GM21717 (cell line): ENCODE measurements around the gene HGD.
"Not testable (repeated sequence)": the region's sequence is repeated elsewhere in the genome, so short reads cannot be mapped to it uniquely, and the experiment has no call there.

Experiments used
- ATAC-seq: cut with Tn5 transposase; IDR thresholded peaks from one replicate; pipeline ENCODE4 v1.9.1; 2021; ENCODE audit warnings: mild to moderate bottlenecking, moderate library complexity; ENCODE audit not compliant: unreplicated experiment

HGD gene

DNA sequence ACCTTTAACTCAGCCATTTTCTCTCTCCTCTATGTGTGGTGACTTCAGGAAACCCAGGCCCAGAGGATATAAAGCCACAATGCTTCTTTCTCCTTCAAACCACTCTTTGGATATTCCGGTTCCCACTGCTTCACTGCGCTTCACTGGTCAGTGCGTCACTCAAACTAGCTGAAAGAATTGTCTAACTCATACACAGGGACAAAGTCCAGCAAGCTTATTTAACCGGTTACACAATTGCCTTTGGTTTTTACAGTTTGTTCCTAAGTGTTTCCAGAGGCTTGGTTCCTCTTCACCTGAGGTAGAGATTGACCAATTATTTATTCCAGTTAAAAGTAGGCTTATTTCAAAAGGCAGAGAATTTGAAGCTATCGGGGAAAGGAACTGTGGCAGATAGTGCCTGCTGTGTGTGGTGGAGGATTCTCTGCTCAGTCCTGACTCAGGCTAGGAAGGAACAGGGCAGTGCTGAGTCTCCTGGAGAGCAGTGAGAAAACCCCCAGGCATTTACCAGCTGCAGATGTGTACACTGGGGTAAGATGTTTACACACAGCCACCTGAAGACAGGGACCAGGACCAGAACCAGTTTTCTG, at the start of gene HGD:
Gene HGD (minus strand): TSS at position 145 of the 587 bp plus-strand sequence. CDS start 128 bp downstream, at position 17.
- ATAC-seq, result no peak

DNA sequence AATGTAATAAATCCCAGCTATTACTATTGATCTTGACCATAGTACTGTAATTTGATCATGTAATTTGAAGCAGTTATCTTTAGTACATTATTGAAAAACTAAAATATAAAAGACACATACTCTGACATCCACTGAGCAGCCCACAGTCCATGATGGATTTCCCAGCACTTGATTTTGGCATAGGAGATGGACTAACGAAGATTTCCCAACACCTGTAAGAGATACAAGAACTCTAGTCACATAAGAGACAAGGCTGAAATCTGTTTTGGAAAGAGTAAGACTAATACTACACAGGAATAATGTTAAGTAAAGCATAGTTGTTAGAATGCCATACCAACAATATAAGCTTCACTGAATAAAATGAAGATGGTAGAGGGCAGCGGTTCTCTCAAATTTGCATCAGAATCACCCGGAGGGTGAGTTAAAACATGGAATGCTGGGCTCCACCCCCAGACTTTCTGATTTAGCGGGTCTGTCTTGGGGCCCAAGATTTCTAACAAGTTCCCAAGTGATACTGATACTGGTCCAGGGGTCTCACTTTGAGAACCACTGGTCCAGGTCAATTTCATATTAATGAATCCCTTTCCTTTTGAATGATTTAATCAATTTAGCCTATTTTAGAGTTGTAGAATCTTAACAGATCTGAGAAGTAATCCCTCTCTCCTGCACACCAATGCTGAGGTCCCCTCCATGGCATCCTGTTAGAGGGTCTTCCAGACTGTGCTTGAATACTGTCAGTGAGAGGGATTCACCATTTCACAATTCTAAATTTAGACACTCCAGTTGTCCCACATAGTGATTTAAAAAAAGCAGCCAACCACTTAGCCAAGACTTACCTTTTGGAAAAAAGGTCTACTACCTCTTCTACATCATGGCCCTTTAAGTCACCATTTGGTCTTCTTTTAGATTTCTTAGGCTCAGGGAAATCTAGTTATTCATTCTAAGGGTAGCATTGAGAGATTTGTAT, 48.8 kb upstream of the HGD start:
- ATAC-seq, result no peak

- ATAC-seq, result no peak
Observed at GRCh38 chr3:120726791-120727190, 44.8 kb upstream of the HGD start.

DNA sequence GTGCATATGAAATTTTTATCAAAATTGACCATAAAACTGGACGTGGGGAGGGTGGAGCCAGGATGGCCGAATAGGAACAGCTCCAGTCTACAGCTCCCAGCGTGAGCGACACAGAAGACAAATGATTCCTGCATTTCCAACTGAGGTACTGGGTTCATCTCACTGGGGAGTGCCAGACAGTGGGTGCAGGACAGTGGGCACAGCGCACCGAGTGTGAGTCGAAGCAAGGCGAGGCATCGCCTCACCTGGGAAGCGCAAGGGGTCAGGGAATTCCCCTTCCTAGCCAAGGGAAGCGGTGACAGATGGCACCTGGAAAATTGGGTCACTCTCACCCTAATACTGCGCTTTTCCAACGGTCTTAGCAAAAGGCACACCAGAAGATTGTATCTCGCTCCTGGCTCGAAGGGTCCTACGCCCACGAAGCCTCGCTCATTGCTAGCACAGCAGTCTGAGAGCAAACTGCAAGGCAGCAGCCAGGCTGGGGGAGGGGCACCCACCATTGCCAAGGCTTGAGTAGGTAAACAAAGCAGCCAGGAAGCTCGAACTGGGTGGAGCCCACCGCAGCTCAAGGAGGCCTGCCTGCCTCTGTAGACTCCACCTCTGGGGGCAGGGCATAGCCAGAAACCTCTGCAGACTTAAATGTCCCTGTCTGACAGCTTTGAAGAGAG, 37.3 kb upstream of the HGD start:
- ATAC-seq, result not testable (repeated sequence)

GRCh38 chr3:120713262-120713661, 31.2 kb upstream of the HGD start:
- ATAC-seq, result no peak

GRCh38 chr3:120710369-120710768, 28.3 kb upstream of the HGD start:
- no peak for ATAC-seq

DNA sequence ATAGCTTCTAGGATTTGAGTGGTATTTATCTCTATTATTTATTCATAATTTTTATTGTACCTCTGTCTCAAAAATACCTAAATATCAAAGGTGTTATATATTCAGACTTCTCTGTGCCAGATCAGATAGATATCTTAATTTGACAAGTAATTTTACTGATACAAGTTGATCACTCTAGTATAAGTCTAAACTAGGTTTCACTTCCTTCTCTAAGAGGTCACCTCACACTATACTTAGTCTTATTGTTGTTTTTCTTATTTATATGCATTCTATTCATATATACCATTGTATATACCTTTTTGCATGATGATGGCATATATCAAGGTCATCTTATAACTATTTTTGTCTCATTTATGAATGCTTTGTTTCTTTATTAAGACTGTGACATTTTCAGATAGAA, 26.4 kb upstream of the HGD start:
- no peak for ATAC-seq

DNA sequence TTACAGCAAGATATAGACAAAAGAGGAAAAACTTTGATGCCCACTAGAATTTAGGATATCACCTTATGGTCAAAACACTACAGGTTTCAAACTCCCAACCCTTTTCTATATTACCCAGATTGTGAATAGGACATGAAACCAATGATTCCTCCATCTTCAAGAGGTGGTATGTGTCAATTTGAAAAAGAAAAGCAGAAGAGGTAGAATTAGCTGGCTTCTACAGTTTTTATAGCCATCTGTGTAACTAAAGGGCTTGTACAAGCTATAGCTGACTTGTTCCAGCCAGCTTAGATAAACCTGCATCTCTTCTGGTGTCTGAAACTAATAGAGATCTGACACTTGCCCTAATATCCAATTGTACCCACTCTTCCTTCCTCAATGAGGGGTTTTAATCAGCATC, 24.9 kb upstream of the HGD start:
- no peak for ATAC-seq

DNA sequence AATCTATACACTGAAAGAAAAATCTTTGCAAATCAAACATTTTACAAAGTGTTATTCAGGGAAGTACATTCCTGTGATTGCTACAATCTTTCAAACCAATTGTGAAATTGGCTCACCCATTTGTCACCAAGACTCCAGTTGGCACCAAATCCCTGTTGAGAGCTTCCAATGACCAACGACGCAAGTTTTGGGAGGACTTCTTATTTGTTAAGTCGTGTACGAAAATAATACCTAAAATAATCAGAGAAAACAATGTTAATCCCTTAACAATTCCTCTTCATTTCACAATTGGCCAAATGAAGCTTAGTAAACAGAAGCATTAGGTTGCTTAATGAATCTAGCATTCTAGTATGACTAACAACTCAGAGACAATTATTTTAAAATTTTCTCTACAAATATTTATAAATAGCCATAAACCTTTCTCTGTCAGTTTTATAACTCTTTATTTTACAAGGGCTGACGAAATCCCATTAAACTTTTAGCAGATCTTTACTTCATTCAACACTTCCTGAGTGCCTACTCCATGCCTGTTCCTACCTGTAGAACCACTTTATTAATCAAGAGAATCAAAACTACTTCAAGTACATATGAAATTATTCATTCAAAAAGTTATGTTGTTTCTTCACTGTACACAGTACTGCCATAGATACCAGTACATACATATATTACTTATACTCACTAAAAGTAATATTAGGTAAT, 24.0 kb upstream of the HGD start:
- no peak for ATAC-seq

DNA sequence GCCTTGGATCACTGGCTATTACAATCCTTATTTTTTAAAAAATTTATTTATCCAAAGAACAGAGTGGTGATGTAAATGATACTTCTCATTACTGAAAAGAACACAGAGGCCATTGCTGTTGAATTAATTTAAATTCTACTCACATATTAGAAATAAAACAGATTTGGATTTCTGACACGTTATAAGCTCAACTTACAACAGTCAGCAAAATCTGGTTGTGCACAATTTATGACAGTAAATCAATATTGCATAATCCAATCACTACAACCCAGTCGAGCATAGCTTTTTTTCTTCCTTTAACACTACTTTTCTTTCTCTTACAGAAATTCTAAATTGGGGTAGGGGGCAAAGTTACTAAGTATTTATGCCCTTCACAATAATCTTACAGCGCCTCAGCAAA, 17.3 kb upstream of the HGD start:
- no peak for ATAC-seq

GRCh38 chr3:120693439-120694171, 11.6 kb upstream of the HGD start:
- ATAC-seq, result no peak

- ATAC-seq, result no peak
Observed at GRCh38 chr3:120689395-120689794, 7.4 kb upstream of the HGD start.

- ATAC-seq, result peak; percentile 99
Observed at GRCh38 chr3:120688121-120688520, 6.1 kb upstream of the HGD start.

DNA sequence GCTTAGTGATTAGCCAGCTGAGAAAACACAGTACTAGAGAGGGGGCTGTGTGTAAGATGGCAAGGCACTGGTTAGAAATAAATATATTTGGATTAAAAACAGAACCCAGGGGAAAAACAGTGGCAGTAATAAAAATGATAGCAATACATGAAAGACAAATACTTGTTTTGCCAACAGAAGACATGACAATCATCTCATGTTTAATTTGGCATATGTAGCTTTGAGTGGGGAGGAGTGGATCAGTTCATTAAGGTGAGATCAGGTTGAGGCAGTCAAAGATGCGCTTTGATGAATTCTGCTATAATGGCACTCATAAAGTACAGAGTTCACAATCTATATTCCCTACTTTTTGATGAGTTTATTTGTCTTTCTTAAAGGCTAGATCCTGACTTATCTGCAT, 3.4 kb upstream of the HGD start:
- ATAC-seq, result no peak

GRCh38 chr3:120684896-120685295, 2.9 kb upstream of the HGD start:
- ATAC-seq, result no peak

GRCh38 chr3:120683671-120684301, 1.7 kb upstream of the HGD start:
- no peak for ATAC-seq

DNA sequence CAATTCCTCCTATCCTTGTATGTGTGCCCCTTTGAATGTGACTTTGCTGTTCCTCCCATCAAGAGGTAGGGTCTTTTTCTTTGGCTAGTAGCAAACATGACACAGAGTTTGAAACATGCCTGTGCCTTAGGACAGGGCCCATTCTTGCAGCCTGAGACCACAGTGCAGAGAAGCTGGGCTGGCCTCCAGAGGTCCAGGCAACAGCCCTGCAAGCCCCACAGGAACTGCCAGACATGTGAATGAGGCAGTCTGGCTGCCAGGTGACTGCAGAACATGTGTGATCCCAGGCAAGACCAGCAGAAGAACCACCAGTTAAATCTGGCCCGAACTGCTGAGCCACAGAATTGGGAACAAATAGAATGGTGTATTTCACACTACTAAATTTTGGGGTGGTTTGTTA, 1.2 kb upstream of the HGD start:
- no peak for ATAC-seq

- no peak for ATAC-seq
Observed at GRCh38 chr3:120681506-120682038, 467 bp downstream of the HGD start.

DNA sequence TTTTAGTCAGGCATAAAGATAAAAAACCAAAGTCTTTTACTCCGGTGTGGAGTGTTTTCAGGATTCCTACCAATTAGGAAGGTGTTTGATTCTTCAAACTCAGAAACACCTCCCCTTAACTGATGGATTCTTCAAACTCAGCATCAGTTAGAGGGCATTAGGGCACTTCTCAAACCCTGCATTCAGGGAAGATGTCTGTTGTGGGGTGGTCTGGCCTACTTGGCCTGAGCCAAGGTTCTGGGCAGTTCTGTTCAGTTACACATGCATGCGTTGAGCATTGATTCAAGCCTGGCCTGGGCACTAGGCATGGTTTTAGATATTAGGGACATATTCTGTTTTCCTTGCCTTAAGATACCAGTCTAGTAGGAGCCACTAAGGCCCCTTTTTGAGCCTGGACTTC, 1.0 kb downstream of the HGD start:
- ATAC-seq, result no peak
